ENCODE results near the gene CD151.

CD151 gene

DNA sequence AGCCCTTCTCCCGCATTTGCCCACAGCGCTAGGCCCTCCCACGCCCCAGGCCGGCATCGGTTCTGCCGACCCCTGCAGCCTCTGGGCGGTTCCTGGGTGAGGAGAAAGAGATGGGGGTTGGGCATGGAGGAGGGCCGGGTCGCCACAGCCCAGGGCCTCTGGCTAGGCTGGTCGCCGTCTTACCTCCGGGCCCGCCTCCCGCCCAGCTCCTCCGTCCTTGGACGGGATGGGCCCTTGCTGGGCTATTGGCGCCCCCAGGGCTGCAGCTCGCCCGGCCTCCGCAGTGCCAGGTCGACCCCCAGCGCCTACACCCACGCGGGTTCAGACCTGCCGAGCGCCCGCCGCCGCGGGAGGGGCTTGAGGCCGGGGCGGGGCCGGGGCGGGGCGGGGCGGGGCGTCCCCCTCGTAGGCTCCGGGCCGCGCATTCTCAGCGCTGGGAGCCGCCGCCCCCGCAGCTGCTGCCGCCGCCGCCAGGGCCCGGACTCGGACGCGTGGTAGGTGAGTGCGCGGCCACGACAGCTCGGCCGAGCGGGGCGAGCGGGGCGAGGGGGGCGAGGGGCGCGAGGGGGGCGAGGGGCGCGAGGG is at the start of gene CD151:
TSS of gene CD151 (plus strand) at position 424 of the 585 bp plus-strand sequence. CDS start 3,118 bp downstream, outside the sequence.
- no peak for DNase-seq

DNA sequence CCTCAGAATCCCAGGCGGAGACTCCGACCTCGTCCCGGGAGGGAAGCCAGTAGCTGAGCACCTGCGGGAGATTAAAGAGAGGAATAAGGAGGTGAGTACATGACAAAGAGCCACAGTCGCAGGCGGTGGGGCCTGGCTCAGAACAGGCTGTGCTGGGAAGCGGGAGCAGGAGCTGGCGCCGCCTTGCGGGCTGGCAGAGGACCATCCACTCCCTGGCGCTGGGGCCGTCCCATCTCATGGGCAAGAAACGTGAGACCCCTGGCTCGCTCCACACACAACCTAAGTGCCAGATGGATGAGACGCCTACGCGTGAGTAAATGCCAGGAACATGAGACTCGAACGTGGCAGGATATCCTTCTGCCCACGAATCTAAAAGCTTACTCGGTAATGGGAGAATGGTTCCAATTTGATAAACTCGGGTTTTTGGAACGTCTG is 49.2 kb upstream of the CD151 start:
- no peak for DNase-seq

DNA sequence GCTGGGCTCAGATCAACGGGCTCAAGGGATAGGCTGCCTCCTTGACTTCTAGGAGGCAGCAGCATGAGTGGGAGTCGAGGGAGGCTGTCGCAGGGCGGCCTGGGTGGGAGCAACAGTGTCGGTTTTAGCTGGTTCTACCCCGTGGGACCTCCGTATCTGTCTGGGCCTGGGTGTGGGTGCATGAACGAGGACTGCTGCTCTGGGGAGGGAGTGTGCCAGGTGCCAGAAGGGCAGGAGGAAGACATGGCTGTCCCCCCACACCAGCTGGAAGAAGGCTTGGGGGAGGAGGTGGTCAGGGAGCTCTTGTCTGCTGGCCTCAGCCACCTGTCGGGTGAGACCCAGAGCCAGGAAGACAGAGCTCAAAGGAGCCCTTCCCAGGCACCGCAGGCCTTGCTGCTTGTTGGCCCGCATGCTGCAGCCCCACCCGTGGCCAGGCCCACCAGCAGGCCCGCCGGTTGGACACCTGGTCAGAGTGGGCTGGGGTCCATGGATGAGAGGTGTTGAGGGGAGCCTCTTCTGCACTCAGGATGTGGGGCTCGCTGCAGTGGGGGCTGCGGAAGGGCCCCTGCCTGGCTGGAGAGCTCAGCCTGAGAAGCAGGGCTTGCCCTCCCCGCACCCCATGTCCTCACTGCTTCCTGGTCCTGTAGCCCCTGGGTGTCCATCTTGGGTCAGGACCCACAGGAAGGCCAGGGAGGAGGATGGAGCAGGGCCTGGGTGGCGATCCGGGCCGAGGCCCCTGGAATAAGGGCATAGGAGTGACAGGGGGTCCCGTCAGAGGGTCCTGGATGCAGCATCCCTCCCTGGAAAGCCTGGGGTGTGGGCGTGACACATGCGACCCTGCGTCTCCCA is 46.3 kb upstream of the CD151 start:
- DNase-seq, result no peak

DNA sequence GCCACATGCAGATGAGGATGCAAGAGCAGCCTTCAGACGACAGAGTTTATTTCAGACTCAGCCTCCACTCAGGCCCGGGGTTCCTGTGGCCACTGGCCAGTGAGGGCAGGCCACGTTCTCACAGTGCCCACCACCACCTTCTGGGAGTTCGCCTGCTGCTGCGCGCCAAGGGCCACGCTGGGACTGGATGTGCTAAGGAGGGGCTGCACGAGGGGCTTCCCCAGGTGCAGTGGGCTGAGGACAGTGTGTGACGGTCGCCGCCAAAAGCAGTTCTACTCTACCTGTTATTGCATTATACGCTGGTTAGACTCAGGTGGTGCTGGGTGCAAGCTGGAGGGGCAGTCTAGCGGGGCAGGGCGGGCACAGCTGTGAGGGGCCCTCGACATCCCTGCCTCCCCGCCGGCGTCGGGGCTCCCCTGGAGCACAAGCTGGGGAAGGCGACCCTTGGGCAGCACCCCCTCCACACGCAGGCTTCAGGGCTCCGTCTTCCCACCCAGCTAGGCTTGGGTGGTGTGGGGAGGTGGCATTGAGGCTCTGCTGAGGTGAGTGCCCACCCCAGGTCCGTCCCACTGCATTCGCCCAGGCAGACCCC is 45.6 kb upstream of the CD151 start:
- no peak for DNase-seq

DNA sequence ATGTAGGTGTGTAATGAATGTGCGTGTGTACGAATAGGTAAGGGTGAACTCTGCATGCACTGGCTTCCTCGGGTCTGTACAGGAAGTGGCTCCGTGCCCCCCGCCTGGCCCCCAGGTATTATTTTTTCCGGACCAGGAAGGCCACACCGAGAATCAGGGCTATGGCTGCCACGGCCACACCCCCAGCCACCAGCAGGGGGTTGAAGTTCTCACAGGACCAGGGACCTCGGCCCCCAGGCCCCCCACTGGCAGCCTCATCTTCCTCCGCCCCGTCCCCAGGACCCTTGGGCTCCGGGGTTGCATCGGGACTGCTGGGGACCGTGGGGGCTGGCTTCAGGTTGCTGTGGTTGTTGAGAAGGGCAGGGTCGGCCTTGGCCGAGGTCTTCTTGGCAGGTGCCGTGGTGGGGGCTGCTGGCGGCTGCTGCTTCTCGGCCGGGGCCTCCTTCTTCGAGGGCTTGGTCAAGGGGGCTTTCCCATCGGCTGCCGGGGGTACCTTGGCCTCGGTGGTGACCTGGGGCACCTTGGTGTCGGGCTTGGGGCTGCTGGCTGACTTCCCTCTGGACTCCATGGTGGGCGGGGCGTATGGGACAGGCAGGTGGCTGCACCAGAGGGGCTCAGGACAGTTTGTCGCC is 44.6 kb upstream of the CD151 start:
- DNase-seq, result no peak

DNA sequence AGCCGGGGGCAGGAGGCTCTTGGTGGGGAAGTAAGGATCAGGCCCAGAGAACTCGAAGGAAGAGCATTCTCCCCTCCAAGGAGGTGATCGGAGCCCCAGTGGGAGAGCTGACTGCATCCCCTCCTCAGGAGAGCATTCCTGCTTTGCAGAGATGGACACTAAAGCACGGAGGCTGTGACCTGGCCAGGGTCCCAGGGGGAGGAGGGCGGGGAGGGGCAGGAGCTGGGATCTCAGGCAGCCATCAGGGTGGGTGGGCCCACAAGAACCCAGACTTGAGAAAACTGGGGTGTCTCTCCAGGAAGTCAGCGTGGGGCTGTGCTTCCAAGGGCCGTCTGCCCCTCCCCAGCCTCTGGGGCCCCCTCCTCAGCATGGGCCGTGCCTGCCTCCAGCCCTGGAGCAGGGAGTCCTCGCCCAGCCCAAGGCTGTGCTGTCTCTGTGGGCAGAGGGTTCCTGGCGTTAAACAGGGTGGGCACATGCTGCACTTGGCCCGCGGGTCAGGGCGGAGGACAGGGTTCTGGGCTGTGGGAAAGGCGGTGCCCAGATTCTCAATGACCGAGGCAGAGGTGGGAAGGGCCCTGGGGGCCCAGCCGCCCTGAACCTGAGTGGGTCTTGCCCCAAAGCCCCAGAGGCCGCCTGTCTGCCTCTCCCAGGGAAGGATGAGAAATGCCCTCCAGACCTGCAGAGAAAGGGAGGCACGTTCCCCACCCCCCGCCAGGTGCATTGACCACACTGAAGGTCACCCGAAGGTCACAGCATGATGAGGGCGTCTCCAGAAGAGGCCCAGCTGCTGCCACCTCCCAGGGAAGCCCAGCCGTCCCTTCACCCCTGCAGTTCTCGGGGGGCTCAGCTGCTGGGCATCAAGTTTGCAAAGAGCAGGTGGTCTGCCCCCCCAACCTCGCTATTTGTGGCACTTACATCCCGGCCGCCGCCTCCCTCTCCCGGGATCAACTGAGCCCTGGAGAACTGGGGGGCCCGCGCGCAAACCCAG is 43.5 kb upstream of the CD151 start:
- no peak for DNase-seq

DNA sequence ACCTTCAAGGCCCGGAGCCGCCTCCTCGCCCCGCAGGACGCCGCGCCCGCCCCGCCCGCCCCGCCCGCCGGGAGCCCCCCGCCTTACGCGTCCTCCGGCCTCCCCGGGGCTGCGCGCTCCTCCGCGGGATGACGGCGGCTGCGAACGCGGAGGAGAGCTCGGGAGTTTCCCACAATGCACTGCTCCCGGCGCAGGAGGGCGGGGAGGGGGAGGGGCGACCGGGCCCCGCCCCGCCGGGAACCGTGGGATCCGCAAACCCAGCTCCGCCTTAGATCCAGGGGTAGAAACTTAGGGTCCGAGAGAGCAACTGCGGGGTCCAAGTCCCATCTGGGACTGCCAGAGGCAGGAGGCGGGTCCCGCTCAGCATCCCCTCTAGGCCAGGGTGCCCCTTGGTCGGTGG is 42.8 kb upstream of the CD151 start, which contains the start of gene CEND1:
TSS of gene CEND1 (minus strand) at position 148 of the 400 bp plus-strand sequence. CDS start 1,514 bp downstream, outside the sequence.
- no peak for DNase-seq

DNA sequence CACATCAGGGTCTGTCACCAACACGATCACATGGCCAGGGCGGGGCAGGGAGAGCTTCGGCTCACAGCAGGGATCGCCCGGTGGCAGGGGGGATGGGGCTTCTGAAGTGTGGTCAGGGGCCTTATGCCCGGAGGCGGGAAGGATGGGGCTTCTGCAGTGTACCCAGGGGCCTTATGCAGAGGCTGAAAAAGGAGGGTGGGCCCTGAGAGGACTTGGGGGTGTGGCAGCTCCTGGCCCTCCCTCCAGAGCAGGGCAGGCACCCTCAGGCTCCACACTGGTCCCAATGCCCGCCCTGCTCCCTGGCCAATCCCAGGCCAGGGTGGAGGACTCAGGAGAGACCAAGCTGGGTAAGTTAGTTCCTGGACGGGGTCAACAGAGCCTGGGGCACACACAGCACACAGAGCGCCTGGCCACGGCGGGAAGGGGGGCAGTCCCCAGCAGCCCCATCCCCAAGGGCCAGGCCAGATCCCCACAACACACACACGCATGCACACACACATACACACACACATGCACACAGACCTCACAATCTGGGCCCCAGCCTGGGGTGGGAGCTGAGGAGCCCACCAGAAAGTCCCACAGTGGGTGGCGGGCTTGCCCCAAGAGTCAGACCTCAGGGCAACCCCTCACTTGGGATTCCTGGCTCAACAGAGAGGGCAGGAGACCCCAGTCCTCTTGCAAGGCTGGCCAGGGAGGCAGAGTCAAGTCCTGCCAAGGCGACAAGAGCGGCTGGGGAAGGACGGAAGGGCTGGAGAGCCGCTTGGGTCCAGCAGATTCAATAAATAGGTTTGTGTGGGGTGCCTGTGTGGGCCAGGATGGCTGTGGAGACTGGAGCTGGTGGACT is 41.8 kb upstream of the CD151 start:
- no peak for DNase-seq

DNA sequence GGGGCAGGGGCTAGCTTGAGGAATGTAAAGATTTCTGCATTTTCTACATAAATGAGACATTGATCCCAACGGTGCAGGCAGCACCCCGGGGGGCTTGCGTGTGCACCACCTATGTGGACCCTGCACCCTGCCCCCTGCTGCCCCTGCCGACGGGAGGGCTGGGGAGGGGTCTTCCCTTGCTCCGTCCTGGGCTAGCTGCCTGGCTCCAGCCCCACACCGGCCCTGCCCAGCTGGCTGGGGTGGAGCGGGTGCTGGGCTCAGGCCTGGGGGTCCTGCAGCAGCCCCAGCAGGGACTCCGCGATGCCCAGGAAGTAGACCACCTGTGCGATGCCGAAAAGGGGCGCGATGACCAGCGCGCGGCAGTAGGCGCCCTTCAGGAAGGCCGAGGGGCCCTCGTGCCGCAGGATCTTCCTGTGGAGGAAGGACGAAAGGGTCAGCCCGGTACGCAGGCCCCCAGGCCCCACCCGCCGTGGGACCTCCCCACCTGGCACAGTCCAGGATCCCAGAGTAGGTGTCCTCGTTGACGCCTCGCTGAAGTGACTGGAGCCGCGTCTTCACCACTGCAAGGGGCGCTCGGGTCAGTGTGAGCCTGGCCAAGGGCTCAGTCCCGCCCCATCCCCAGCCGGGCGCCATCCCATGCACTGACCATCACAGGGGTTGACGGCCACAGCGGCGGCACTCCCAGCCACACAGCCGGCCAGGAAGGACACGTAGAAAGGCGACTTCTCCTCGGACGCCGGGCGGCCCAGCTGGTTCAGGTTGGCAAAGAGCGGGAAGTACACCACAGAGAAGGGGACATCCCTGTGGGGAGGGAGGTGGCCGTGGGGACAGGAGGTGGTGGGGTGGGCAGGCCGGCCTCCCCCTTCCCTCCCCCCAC is 40.9 kb upstream of the CD151 start:
- DNase-seq, result no peak

DNA sequence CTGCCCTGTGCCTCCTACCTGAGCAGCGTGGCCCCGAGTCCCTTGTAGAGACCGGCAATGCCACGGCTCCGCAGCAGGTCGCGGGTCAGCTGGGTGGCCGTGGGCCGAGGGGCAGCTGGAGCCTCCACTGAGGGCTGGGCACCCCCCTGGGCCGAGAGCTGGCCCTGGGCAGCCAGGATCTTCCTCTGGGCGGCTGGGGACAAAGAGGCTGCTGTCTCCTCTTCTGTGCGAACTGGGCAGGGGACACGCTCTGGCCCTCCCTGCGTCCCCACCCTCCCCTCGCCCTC is 40.3 kb upstream of the CD151 start:
- DNase-seq, result no peak

DNA sequence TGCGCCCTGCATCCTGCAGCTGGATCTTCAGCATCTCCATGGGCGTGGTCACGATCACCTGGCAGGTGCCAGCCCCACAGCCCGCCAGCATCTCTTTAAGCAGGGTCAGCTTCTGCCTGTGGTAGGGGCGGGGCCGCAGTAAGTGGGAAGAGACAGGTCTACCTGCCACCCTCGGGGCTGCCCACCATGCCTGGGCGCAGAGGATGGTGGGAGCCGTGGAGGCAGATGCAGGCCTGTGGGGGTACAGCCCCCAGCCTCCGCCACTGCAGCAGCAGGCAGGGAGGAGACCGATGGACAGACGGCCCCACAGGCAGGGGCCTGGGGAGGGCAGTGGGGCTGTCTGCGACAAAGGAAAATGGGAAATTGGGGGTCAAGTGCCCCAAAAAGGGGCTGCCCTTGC is 39.9 kb upstream of the CD151 start:
- DNase-seq, result no peak

DNA sequence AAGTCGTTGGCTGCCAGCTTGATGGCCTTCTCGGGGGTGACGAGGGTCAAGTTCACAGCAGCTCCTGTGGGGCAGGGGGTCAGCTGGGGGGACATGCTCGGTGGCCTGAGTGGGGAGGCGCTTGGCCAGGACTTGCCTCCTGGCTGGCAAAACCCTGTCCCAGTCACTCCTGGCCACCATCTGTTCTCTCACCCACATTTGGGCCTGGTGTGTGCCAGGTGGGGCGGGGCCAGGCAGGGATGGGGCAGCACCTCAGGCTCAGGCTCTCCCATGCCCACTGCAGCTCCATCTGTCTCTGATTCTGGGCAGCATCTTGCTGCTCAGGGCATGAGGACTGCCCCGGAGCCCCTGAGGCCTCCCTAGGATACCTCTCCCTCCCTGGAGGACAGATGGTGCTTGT is 39.2 kb upstream of the CD151 start:
- no peak for DNase-seq

DNA sequence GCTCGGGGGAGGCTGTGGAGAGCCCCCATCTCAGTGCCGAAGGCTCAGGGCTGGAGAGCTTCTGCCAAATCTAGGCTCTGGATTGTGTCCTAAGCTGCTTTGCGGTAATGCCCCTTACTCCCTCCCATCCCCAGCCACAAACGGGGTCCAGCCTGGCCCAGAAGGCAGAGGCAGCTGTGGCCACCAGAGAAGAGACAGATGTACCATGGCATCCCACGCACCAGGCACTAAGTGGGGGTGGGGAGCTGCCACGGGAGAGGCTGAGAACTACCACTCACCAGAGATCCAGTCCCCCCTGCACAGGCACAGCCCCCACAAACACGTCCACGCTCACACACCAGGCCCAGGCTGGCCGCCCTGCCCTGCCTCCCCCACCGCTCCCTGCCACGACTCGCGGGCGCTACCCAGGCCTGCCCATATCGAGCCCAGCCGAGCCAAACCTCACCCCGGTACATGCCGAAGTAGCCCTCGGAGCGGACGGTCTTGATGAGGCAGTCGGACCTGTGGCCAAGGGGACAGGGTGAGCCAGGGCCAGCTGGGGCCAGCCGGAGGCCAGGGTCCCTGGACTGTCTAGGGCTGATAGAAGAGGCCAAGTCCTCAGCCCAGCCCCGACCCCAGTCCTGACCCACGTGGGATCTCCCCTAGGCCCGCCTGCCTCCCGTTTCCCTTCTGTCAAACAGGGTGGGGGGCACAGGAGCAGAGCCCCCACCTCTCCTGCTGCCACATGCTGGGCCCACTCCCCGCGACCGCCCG is 38.6 kb upstream of the CD151 start:
- DNase-seq, result no peak

DNA sequence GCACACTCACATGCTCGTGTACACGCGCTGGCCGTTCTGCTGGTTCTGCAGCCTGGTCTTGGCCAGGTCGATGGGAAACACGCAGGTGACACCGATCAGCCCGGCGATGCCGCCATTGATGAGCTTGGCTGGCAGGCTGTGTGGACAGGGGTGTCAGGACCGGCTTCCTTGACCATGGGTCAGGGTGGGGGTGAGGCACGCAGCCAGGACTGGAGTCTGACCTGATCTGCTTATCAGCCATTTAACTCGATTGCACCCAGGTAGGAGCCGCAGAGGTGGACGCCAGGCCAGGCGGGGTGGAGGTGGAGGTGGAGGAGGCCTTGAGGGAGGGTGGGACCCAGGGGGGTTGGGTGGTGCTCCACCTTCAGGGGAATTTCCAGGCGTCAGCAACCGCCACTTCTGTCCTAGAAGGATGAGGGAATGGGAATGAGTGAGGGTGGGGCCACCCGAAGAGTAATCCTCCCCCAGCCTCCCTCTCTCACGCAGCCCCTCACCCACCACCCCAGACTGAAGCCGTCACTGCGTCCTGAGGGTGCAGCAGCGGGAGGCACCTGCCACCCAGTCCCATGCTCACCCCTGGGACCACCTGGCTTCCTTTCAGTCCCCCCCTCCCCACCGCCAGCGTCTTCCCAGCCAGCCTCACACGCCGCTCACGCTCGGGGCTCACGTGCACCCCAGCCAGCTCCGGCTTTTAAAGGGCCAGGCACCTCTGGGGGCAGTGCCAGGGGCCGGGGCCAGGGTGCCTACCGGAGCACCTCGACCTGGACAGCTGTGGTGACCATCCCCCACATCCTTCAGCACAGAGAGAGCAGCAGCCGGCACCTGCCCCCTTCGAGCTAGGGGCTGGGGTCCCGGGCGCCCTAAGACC is 37.8 kb upstream of the CD151 start:
- DNase-seq, result no peak

DNA sequence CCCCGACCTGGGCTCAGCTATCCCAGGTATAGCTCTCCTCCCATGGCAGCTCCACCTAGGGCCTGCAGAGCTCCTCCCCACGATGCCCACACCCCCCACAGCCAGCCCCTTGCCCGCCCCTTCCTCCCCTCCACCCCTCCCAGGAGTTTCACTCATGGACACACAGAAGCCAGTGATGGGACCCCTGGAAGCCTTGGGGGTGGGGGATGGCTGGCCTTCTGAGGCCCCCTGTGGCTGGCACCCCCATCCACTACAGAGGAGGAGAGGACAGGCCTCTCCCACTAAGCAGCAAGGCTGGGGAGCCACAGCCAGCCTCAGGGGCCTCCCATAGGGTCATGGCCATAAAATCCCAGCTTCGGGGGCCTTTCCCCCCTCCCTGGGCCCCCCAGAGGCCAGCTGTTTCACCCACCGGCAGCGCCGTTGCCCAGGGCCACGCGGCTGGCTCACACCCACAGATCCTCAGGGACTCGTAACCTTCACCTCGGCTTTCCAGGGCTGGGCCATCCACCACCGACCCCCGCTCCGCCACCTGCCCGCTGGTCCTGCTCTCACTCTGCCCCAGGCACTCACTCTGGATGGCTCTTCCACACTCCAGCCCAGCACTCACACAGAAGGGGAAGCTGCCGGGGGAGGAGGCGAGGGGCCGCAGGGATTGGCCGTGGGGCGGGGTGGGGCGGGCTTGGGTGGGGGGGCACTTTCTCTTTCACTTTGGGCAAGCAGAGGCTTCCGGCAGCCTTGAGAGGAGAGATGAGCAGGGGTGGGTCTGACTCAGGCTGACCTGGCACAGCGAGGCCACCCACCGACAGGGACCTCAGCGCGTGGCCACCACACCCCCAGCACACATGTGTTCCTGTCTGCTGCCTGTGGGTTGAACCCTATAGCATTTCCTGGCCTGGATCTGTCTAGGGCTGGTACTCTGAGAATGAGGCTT is 36.9 kb upstream of the CD151 start:
- DNase-seq, result no peak

DNA sequence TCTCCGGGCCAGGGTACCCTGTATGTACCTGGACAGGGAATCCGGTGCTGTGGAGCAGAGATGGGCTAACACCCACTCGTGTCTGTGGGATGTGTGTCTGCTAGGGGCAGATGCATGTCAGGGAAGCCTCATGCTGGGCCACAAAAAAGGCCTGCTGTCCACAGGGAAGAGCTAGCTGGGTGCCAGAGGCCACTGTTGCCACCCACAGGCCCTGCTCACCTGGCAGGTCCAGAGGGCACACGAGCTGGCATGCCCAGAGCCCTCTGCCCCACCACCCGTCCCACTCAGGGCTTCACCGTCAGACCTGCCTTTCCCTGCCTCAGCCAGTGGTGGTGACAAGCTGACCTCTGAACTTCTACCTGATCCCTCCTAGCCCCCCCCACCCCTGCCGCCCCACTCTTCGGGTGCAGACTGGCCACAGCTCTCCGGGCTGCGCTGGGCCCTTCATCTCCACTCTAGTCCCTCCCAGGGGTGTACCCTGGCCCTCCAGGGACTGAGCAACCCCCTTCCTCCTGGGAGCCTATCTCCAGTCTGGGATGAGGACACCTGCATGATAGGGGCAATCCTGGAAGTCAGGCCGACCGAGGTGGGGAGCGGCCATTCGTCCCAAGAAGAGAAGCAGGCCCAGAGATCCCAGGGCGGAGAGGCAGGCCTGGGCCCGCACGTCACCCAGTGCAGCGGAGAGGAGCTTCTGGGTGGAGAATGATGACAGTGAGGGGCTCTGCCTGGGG is 36.0 kb upstream of the CD151 start:
- DNase-seq, result no peak

Data from NCI-H2081 treated with DMSO at 0.1 percent for 48 hours (cell line).